H1 (cell line): ENCODE measurements around the gene RASGEF1B. TPM values are rescaled to one million over a fixed set of nuclear protein-coding genes. Genes with fewer than 3 reads are reported as not detected.

ENCODE experiments used
- CTCF ChIA-PET: fragments of 300-600 bp; sonication (Branson Sonifier 250); formaldehyde crosslinking; loops from one replicate; lab custom pipeline; 2021; ENCODE audit not compliant: partially characterized antibody; lab: Charles Lee
- POLR2A ChIA-PET: fragments of 300-600 bp; sonication (Branson Sonifier 250); formaldehyde crosslinking; loops from one replicate; lab custom pipeline; 2021; ENCODE audit warnings: inconsistent platforms; ENCODE audit not compliant: partially characterized antibody; lab: Charles Lee
- DNase-seq, 2 experiments: peaks; one replicate each; pipeline versions ENCODE4 v3.0.0 to v3.0.0-alpha.2; 2010 to 2022; ENCODE audit warnings: low spot score in 2 of 2, low read depth in 1 of 2, mixed read lengths in 1 of 2
- FAIRE-seq: peaks from 2 replicates; lab custom pipeline; 2011; peaks lifted over from hg19 to GRCh38; lab: Jason Lieb, UNC
- H2AFZ ChIP-seq: 2 replicates; pipeline ENCODE4 v1.8.1; 2012; ENCODE audit warnings: low read length, inconsistent platforms
- H2AK5ac ChIP-seq: 2 replicates; pipeline ENCODE4 v1.6.1; 2013; ENCODE audit warnings: low read depth, low read length
- H2BK120ac ChIP-seq: replicated peaks from 2 replicates; pipeline ENCODE3; 2013; ENCODE audit warnings: low read depth, low read length, inconsistent platforms
- H2BK12ac ChIP-seq: 2 replicates; pipeline ENCODE4 v1.6.1; 2013; ENCODE audit warnings: low read depth, low read length
- H2BK15ac ChIP-seq: 2 replicates; pipeline ENCODE4 v1.6.1; 2013; ENCODE audit warnings: low read length
- H2BK20ac ChIP-seq: 2 replicates; pipeline ENCODE4 v1.6.1; 2013; ENCODE audit warnings: low read length
- H2BK5ac ChIP-seq: 2 replicates; pipeline ENCODE4 v1.6.1; 2013; ENCODE audit warnings: low read depth, low read length
- H3K14ac ChIP-seq: 2 replicates; pipeline ENCODE4 v1.6.1; 2013; ENCODE audit warnings: inconsistent platforms; ENCODE audit not compliant: insufficient read length
- H3K18ac ChIP-seq: 2 replicates; pipeline ENCODE4 v1.6.1; 2013; ENCODE audit warnings: low read length; ENCODE audit errors: extremely low read depth
- H3K23ac ChIP-seq: 2 replicates; pipeline ENCODE4 v1.6.1; 2013; ENCODE audit warnings: inconsistent platforms; ENCODE audit not compliant: insufficient read length
- H3K23me2 ChIP-seq: 2 replicates; pipeline ENCODE4 v1.6.1; 2013; ENCODE audit warnings: low read depth, low read length
- H3K27ac ChIP-seq: 2 replicates; pipeline ENCODE4 v1.6.1; 2011; ENCODE audit warnings: low read depth, low read length, inconsistent platforms
- H3K27me3 ChIP-seq, 4 experiments: replicated peaks in 1 of 4; 1 replicate in 1 of 4; 2 replicates in 3 of 4; pipeline versions ENCODE4 v1.6.1 to v1.8.1; 2011 to 2013; ENCODE audit warnings: low read length in 3 of 4, mild to moderate bottlenecking in 3 of 4, inconsistent platforms in 2 of 4, mixed read lengths in 2 of 4, moderate library complexity in 1 of 4; ENCODE audit not compliant: control insufficient read depth in 3 of 4, insufficient read depth in 3 of 4; ENCODE audit errors: extremely low read depth in 1 of 4
- H3K36me3 ChIP-seq, 4 experiments: 2 replicates each; pipeline versions ENCODE4 v1.6.1 to v1.8.1; 2011 to 2013; ENCODE audit warnings: mild to moderate bottlenecking in 4 of 4, low read length in 3 of 4, moderate library complexity in 2 of 4, control low read depth in 1 of 4, inconsistent platforms in 1 of 4; ENCODE audit not compliant: insufficient read depth in 4 of 4, control insufficient read depth in 2 of 4
- H3K4ac ChIP-seq: replicated peaks from 2 replicates; pipeline ENCODE3; 2013; ENCODE audit warnings: low read length, low read depth, mixed read lengths, inconsistent platforms; ENCODE audit not compliant: insufficient read length
- H3K4me1 ChIP-seq, 4 experiments: replicated peaks in 1 of 4; 1 replicate in 1 of 4; 2 replicates in 3 of 4; pipeline versions ENCODE4 v1.6.1 to v1.8.1; 2011 to 2013; ENCODE audit warnings: low read length in 3 of 4, inconsistent platforms in 2 of 4, mixed read lengths in 1 of 4; ENCODE audit not compliant: insufficient read depth in 4 of 4, control insufficient read depth in 3 of 4
- H3K4me2 ChIP-seq, 2 experiments: 2 replicates each; pipeline versions ENCODE4 v1.6.1 to v1.8.1; 2011 to 2013; ENCODE audit warnings: low read depth in 2 of 2, low read length in 2 of 2, control low read depth in 1 of 2, inconsistent platforms in 1 of 2, mild to moderate bottlenecking in 1 of 2; ENCODE audit not compliant: insufficient read depth in 1 of 2
- H3K4me3 ChIP-seq, 4 experiments: fragments of 200-600, 300-600 bp in 1 of 4; sonication (generic), shearing (Covaris generic), sonication (Bioruptor Twin) in 1 of 4; 2 replicates each; pipeline versions ENCODE4 v1.5.1 to v1.8.1; 2011 to 2016; ENCODE audit warnings: low read length in 4 of 4, low read depth in 3 of 4, control low read depth in 2 of 4, inconsistent platforms in 2 of 4, mild to moderate bottlenecking in 2 of 4, mixed read lengths in 1 of 4, moderate library complexity in 1 of 4; ENCODE audit not compliant: insufficient read depth in 2 of 4; ENCODE audit errors: extremely low read depth in 1 of 4
- H3K56ac ChIP-seq: replicated peaks from 2 replicates; pipeline ENCODE3; 2013; ENCODE audit warnings: low read depth, mild to moderate bottlenecking, mixed read lengths, low read length, inconsistent platforms; ENCODE audit not compliant: insufficient read length
- H3K79me1 ChIP-seq: 2 replicates; pipeline ENCODE4 v1.6.1; 2013; ENCODE audit warnings: low read depth, low read length, control low read depth
- H3K79me2 ChIP-seq, 2 experiments: 2 replicates each; pipeline versions ENCODE4 v1.6.1 to v1.8.1; 2012 to 2013; ENCODE audit warnings: low read length in 2 of 2, mild to moderate bottlenecking in 2 of 2, inconsistent platforms in 1 of 2; ENCODE audit not compliant: insufficient read depth in 2 of 2, control insufficient read depth in 1 of 2
- H3K9ac ChIP-seq, 4 experiments: replicated peaks in 1 of 4; 1 replicate in 1 of 4; 2 replicates in 3 of 4; pipeline versions ENCODE4 v1.6.1 to v1.8.1; 2011 to 2013; ENCODE audit warnings: low read depth in 3 of 4, low read length in 3 of 4, control low read depth in 2 of 4, mild to moderate bottlenecking in 2 of 4, moderate library complexity in 2 of 4, inconsistent platforms in 1 of 4; ENCODE audit errors: extremely low read depth in 1 of 4
- H3K9me3 ChIP-seq, 2 experiments: 2 replicates each; pipeline versions ENCODE4 v1.6.1 to v1.8.1; 2012 to 2013; ENCODE audit warnings: mild to moderate bottlenecking in 2 of 2, moderate library complexity in 2 of 2, control low read depth in 1 of 2, inconsistent platforms in 1 of 2, low read depth in 1 of 2, low read length in 1 of 2, mixed read lengths in 1 of 2; ENCODE audit not compliant: insufficient read depth in 2 of 2
- H4K20me1 ChIP-seq, 2 experiments: replicated peaks in 1 of 2; 2 replicates each; pipeline versions ENCODE3 to v1.8.1; 2011 to 2013; ENCODE audit warnings: inconsistent platforms in 2 of 2, low read length in 2 of 2, mild to moderate bottlenecking in 1 of 2; ENCODE audit not compliant: insufficient read depth in 2 of 2, control insufficient read depth in 1 of 2
- H4K5ac ChIP-seq: 2 replicates; pipeline ENCODE4 v1.6.1; 2013; ENCODE audit warnings: low read length, low read depth, mixed read lengths, inconsistent platforms; ENCODE audit not compliant: insufficient read length
- H4K8ac ChIP-seq: 2 replicates; pipeline ENCODE4 v1.8.0; 2013; ENCODE audit warnings: mild to moderate bottlenecking, moderate library complexity, low read length, inconsistent platforms; ENCODE audit not compliant: insufficient read depth; ENCODE audit errors: extremely low read depth
- H4K91ac ChIP-seq: replicated peaks from 2 replicates; pipeline ENCODE3; 2013; ENCODE audit warnings: low read length, mixed read lengths, inconsistent platforms; ENCODE audit not compliant: insufficient read length
- ASH2L ChIP-seq: fragments of 200-600, 300-600 bp; sonication (generic); IDR thresholded peaks from one replicate; pipeline ENCODE4 v1.7.1; 2017; ENCODE audit warnings: low read length
- BACH1 ChIP-seq: IDR thresholded peaks from 2 replicates; pipeline ENCODE4 v1.6.1; 2012; ENCODE audit warnings: low read length, improper control_type of control experiment
- BRCA1 ChIP-seq: IDR thresholded peaks from 2 replicates; pipeline ENCODE4 v1.6.1; 2012; ENCODE audit warnings: low read depth, low read length, improper control_type of control experiment
- MAX ChIP-seq: IDR thresholded peaks from 2 replicates; pipeline ENCODE4 v1.6.1; 2012; ENCODE audit warnings: inconsistent platforms
- POLR2AphosphoS5 ChIP-seq: IDR thresholded peaks from 2 replicates; pipeline ENCODE4 v1.6.1; 2011; ENCODE audit warnings: low read depth, low read length
- RAD21 ChIP-seq, 2 experiments: IDR thresholded peaks in 1 of 2; conservative IDR thresholded peaks in 1 of 2; 2 replicates each; pipeline ENCODE4 v1.6.1; 2011; ENCODE audit warnings: low read depth in 2 of 2, low read length in 2 of 2, improper control_type of control experiment in 1 of 2, inconsistent platforms in 1 of 2, mild to moderate bottlenecking in 1 of 2, moderate library complexity in 1 of 2
- RBBP5 ChIP-seq: IDR thresholded peaks from 2 replicates; pipeline ENCODE4 v1.7.1; 2012; ENCODE audit warnings: low read depth, mild to moderate bottlenecking, inconsistent platforms, low read length, moderate library complexity, borderline replicate concordance
- TBP ChIP-seq: IDR thresholded peaks from 2 replicates; pipeline ENCODE4 v1.6.1; 2011; ENCODE audit warnings: low read depth, low read length, improper control_type of control experiment
- WGBS, 2 experiments: shearing (Covaris generic) in 1 of 2; methylation state at CpG; one replicate each; pipeline versions ENCODE4 v1.1.6 to v1.1.7; 2013 to 2015; ENCODE audit warnings: low lambda C conversion rate in 2 of 2, mixed read lengths in 2 of 2, inconsistent platforms in 1 of 2, low coverage in 1 of 2, missing lambda C conversion rate in 1 of 2; ENCODE audit not compliant: insufficient replicate concordance in 2 of 2, insufficient coverage in 1 of 2, insufficient read length in 1 of 2; ENCODE audit errors: extremely low coverage in 1 of 2, missing lambda C conversion rate in 1 of 2; 5-methylcytosine and 5-hydroxymethylcytosine counted together
- long read RNA-seq, 2 experiments: library from RNA in 1 of 2; library from capped mRNA in 1 of 2; stranded (forward); transcript quantifications; one replicate each; pipeline ENCODE4 v2.0.0, GENCODE V29; 2021; ENCODE audit warnings: inconsistent platforms in 1 of 2
- polyA minus RNA-seq, 3 experiments: library from RNA; depleted of rRNA, polyadenylated mRNA; stranded (reverse); fragments of >200 nt; gene quantifications; 1 replicate in 2 of 3; 2 replicates in 1 of 3; pipeline ENCODE4 v1.2.3, GENCODE V29; 2011
- polyA plus RNA-seq, 7 experiments: library from polyadenylated mRNA; depleted of rRNA in 3 of 7; stranded (reverse) in 5 of 7; unstranded in 2 of 7; fragments of >200 nt in 5 of 7; fragments of 200-250 nt in 2 of 7; gene quantifications; 1 replicate in 5 of 7; 2 replicates in 1 of 7; 4 replicates in 1 of 7; pipeline versions ENCODE4 v1.2.1 to v1.2.3, GENCODE V29; 2011 to 2013; ENCODE audit warnings: missing spikeins in 2 of 7, mixed read lengths in 2 of 7
- total RNA-seq: library from RNA; stranded (reverse); fragmentation: NEBNext Ultra II Directional; extraction: Animal tissue kit (Norgen Biotek cat#: 25700); gene quantifications from 2 replicates; pipeline ENCODE4 v1.2.1, GENCODE V29; 2021

The RASGEF1B gene
- total RNA-seq (4.6 and 4.7 TPM in 2 replicates), polyA plus RNA-seq (2011; rRNA removed) (1.2 and 1.6 TPM in 2 replicates), polyA minus RNA-seq (2011; rRNA and poly(A)+ RNA removed) (6.9 and 7.9 TPM in 2 replicates)
- polyA plus RNA-seq (2011; cell fraction: cytosol; rRNA removed), result 1.4 TPM
- 3.3 TPM for polyA plus RNA-seq (2011; cell fraction: nucleus; rRNA removed)
- 2.1 to 3.4 TPM (median 2.5 TPM) in 4 replicates for polyA plus RNA-seq (2012, experiment 1 of 2)
- 1.0 TPM for polyA plus RNA-seq (2012, experiment 2 of 2)
- polyA plus RNA-seq (2013, experiment 1 of 2), result 2.8 TPM
- 2.4 TPM for polyA plus RNA-seq (2013, experiment 2 of 2)
- polyA minus RNA-seq (2011; cell fraction: cytosol; rRNA and poly(A)+ RNA removed), result 3.0 TPM
- polyA minus RNA-seq (2011; cell fraction: nucleus; rRNA and poly(A)+ RNA removed), result 13.1 TPM
- long read RNA-seq, experiment 1, result 0 reads
- long read RNA-seq, experiment 2, partial matches to known transcripts, result 1 of 1 reads
- long read RNA-seq, experiment 2, other reads (novel, unspliced or antisense), result 0 of 1 reads

GRCh38 chr4:81471588-81472280, at the start of gene RASGEF1B:
Gene RASGEF1B (minus strand): TSS chr4:81471907. CDS start chr4:81459508, 12,399 bp downstream.
- DNase-seq, result peak in 1 of 2 experiments; percentile 82
- no peak within 1 kb of the TSS; the same call in 1 of the 2 replicates for H2BK5ac ChIP-seq
- POLR2A ChIA-PET, result interaction anchor here (1.2 to 1.8 kb wide), 3 partner anchors 11 to 97 kb away, joined by 3 to 4 read pairs (median 3); no protein-coding TSS in a partner anchor
- H4K20me1 ChIP-seq, result peaks cover 0 to 4% of the 10 kb centered on the region in 2 experiments
- H3K27ac ChIP-seq, result no peak within 1 kb of the TSS
- no peak within 1 kb of the TSS for H2BK15ac ChIP-seq
- no peaks in the 10 kb centered on the region for H3K79me1 ChIP-seq
- H3K4me2 ChIP-seq, result peak within 1 kb of the TSS; percentile 98 to 100
- peak within 1 kb of the TSS; percentile 62 to 79 (median 70) for H3K4me3 ChIP-seq
- H3K9ac ChIP-seq, result peak within 1 kb of the TSS; percentile 52 to 67 (median 57); a peak in 6 of 7 replicates
- no peaks in the 10 kb centered on the region for H3K36me3 ChIP-seq
- H2BK12ac ChIP-seq, result peak within 1 kb of the TSS; percentile 12
- H2BK20ac ChIP-seq, result no peak within 1 kb of the TSS
- no peak within 1 kb of the TSS for H4K5ac ChIP-seq
- H3K23me2 ChIP-seq, result peaks cover 12% of the 10 kb centered on the region
- no peak within 1 kb of the TSS; the same call in 1 of the 2 replicates for H3K18ac ChIP-seq
- CTCF ChIA-PET, result interaction anchor here (0.9 to 5.4 kb wide), 14 partner anchors 25 to 448 kb away, joined by 3 to 41 read pairs (median 6); no protein-coding TSS in a partner anchor
- peaks cover 0 to 6% (median 2%) of the 10 kb centered on the region in 4 experiments; a peak in 5 of 7 replicates for H3K4me1 ChIP-seq
- peak within 1 kb of the TSS; percentile 40 for H4K91ac ChIP-seq
- no peaks in the 10 kb centered on the region; a peak in 1 of 4 replicates for H3K79me2 ChIP-seq
- FAIRE-seq, result no peak
- H2AFZ ChIP-seq, result peak within 1 kb of the TSS; percentile 59; the same call in 1 of the 2 replicates
- H3K27me3 ChIP-seq, result peaks cover 2 to 10% (median 7%) of the 10 kb centered on the region in 4 experiments; a peak in 6 of 7 replicates
- H2BK120ac ChIP-seq, result no peak within 1 kb of the TSS
- H3K14ac ChIP-seq, result no peak within 1 kb of the TSS
- no peak within 1 kb of the TSS for H3K56ac ChIP-seq
- peak within 1 kb of the TSS; percentile 82; the same call in 1 of the 2 replicates for H4K8ac ChIP-seq
- H2AK5ac ChIP-seq, result no peak within 1 kb of the TSS
- no peak within 1 kb of the TSS for H3K4ac ChIP-seq
- H3K9me3 ChIP-seq, result no peaks in the 10 kb centered on the region
- WGBS, 2 experiments, result 1% methylated on average over 55 of the region's 71 CpGs; no CpG with 5 or more reads in 1 of the 2 experiments
- no peak within 1 kb of the TSS for H3K23ac ChIP-seq
- 0 out of 2 replicates have a peak, but pooled peaks have one; percentile 67 for TF ChIP-seq RBBP5
- TF ChIP-seq BACH1, result 0 out of 2 replicates have a peak, but pooled peaks have one; percentile 17
- 0 out of 2 replicates have a peak, but pooled peaks have one; percentile 32 for TF ChIP-seq POLR2AphosphoS5
- TF ChIP-seq ASH2L, result peak; percentile 91
- 0 out of 2 replicates have a peak, but pooled peaks have one; percentile 4 for TF ChIP-seq TBP
- TF ChIP-seq RAD21 (IDR thresholded peaks at IDR 0.05 in 1 of 2, conservative IDR thresholded peaks at IDR 0.05 in 1 of 2; ENCODE audit: low read depth in 2 of 2, low read length in 2 of 2), result peak in 1 of 2 experiments; percentile 8; a peak in 1 of 4 replicates
- peak; percentile 28 for TF ChIP-seq MAX
- no peak for TF ChIP-seq BRCA1
